ENCODE measurements around the gene NDUFA12.

The NDUFA12 gene

DNA sequence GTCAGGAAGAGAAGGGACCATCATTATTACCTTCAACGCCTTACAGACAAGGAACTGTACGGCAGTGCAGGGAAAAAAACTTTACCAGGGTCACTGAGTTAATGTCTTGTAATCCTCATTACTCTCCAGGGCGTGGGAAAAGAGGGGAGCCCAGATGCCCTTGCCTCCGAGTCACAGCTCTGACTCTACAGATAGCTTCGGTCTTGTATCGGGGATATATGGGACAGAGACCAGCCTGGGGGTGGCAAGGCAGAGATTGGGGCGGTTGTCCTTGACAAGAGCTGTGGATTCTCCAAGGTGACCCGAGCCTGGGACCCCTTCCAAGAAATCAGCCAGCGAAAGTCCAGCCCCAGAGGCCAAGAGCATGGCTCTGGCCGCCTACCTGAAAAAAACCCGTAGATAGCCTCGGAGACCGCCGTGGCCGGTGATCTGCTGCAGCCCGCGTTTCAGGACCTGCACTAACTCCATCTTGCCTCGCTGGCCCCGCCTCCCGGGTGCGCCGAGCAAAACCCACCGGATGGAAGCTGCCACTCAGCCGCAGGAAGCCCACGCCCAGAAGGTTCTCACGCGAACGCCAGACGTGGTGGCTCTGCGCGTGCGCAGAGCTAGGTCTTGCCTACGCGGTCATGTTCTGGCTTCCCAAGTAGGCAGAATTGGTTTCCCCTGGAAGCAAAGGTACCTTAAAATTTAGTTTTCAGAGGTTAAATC is at the start of gene NDUFA12:
TSS of gene NDUFA12 (minus strand) at position 485 of the 708 bp plus-strand sequence. CDS start at position 468, 17 bp downstream.
- Histone ChIP-seq H3K27me3 (ENCODE audit: control insufficient read depth in 2 of 2, insufficient read depth in 2 of 2, low read length in 2 of 2) (no peaks in the 10 kb centered on the region), H3K27ac (ENCODE audit: low read depth in 2 of 2, low read length in 2 of 2) (peak within 1 kb of the TSS; percentile 83 to 89), H3K4me3 (ENCODE audit: low read length in 2 of 2) (peak within 1 kb of the TSS; percentile 88 to 94), H3K9me3 (ENCODE audit: control insufficient read depth in 2 of 2, low read length in 2 of 2) (no peaks in the 10 kb centered on the region), H3K4me1 (ENCODE audit: control insufficient read depth in 2 of 2, insufficient read depth in 2 of 2, low read length in 2 of 2) (peaks cover 3 to 8% of the 10 kb centered on the region in 2 donors), H3K36me3 (ENCODE audit: control insufficient read depth in 2 of 2, insufficient read depth in 2 of 2, low read length in 2 of 2) (peaks cover 3 to 4% of the 10 kb centered on the region in 2 donors), H3K9ac (ENCODE audit: low read depth in 1 of 2, low read length in 2 of 2) (peak within 1 kb of the TSS; percentile 90 to 95)

GRCh38 chr12:95051241-95051640 is 47.7 kb upstream of the NDUFA12 start:
- Histone ChIP-seq H3K9me3 (ENCODE audit: control insufficient read depth in 2 of 2, low read length in 2 of 2) (no peaks in the 10 kb centered on the region), H3K36me3 (ENCODE audit: control insufficient read depth in 2 of 2, insufficient read depth in 2 of 2, low read length in 2 of 2) (peaks cover 24 to 38% of the 10 kb centered on the region in 2 donors), H3K4me3 (ENCODE audit: low read length in 2 of 2) (no peak overlapping the region), H3K9ac (ENCODE audit: low read depth in 1 of 2, low read length in 2 of 2) (no peak overlapping the region), H3K27ac (ENCODE audit: low read depth in 2 of 2, low read length in 2 of 2) (no peak overlapping the region), H3K4me1 (ENCODE audit: control insufficient read depth in 2 of 2, insufficient read depth in 2 of 2, low read length in 2 of 2) (no peaks in the 10 kb centered on the region), H3K27me3 (ENCODE audit: control insufficient read depth in 2 of 2, insufficient read depth in 2 of 2, low read length in 2 of 2) (no peaks in the 10 kb centered on the region)

GRCh38 chr12:95037906-95038305 is 34.4 kb upstream of the NDUFA12 start:
- Histone ChIP-seq H3K4me1 (ENCODE audit: control insufficient read depth in 2 of 2, insufficient read depth in 2 of 2, low read length in 2 of 2) (no peaks in the 10 kb centered on the region), H3K36me3 (ENCODE audit: control insufficient read depth in 2 of 2, insufficient read depth in 2 of 2, low read length in 2 of 2) (peaks cover 32 to 39% of the 10 kb centered on the region in 2 donors), H3K9ac (ENCODE audit: low read depth in 1 of 2, low read length in 2 of 2) (no peak overlapping the region), H3K27ac (ENCODE audit: low read depth in 2 of 2, low read length in 2 of 2) (no peak overlapping the region), H3K9me3 (ENCODE audit: control insufficient read depth in 2 of 2, low read length in 2 of 2) (no peaks in the 10 kb centered on the region), H3K27me3 (ENCODE audit: control insufficient read depth in 2 of 2, insufficient read depth in 2 of 2, low read length in 2 of 2) (no peaks in the 10 kb centered on the region), H3K4me3 (ENCODE audit: low read length in 2 of 2) (no peak overlapping the region)

- Histone ChIP-seq H3K4me1 (ENCODE audit: control insufficient read depth in 2 of 2, insufficient read depth in 2 of 2, low read length in 2 of 2) (no peaks in the 10 kb centered on the region), H3K4me3 (ENCODE audit: low read length in 2 of 2) (no peak overlapping the region), H3K9me3 (ENCODE audit: control insufficient read depth in 2 of 2, low read length in 2 of 2) (no peaks in the 10 kb centered on the region), H3K36me3 (ENCODE audit: control insufficient read depth in 2 of 2, insufficient read depth in 2 of 2, low read length in 2 of 2) (peaks cover 39 to 40% of the 10 kb centered on the region in 2 donors), H3K9ac (ENCODE audit: low read depth in 1 of 2, low read length in 2 of 2) (no peak overlapping the region), H3K27ac (ENCODE audit: low read depth in 2 of 2, low read length in 2 of 2) (no peak overlapping the region), H3K27me3 (ENCODE audit: control insufficient read depth in 2 of 2, insufficient read depth in 2 of 2, low read length in 2 of 2) (no peaks in the 10 kb centered on the region)
These were observed 31.3 kb upstream of the NDUFA12 start for GRCh38 chr12:95034750-95035149.

- no peaks in the 10 kb centered on the region for H3K4me1 ChIP-seq (ENCODE audit: control insufficient read depth in 2 of 2, insufficient read depth in 2 of 2, low read length in 2 of 2)
- H3K36me3 ChIP-seq (ENCODE audit: control insufficient read depth in 2 of 2, insufficient read depth in 2 of 2, low read length in 2 of 2) = peaks cover 4 to 11% of the 10 kb centered on the region in 2 donors
- H3K27me3 ChIP-seq (ENCODE audit: control insufficient read depth in 2 of 2, insufficient read depth in 2 of 2, low read length in 2 of 2) = no peaks in the 10 kb centered on the region
- H3K4me3 ChIP-seq (ENCODE audit: low read length in 2 of 2) = no peak overlapping the region
- H3K9ac ChIP-seq (ENCODE audit: low read depth in 1 of 2, low read length in 2 of 2) = no peak overlapping the region
- H3K27ac ChIP-seq (ENCODE audit: low read depth in 2 of 2, low read length in 2 of 2) = no peak overlapping the region
- H3K9me3 ChIP-seq (ENCODE audit: control insufficient read depth in 2 of 2, low read length in 2 of 2) = no peaks in the 10 kb centered on the region
These were observed 19.0 kb upstream of the NDUFA12 start for GRCh38 chr12:95022477-95022876.

- Histone ChIP-seq H3K4me3 (ENCODE audit: low read length in 2 of 2) (no peak overlapping the region), H3K9me3 (ENCODE audit: control insufficient read depth in 2 of 2, low read length in 2 of 2) (no peaks in the 10 kb centered on the region), H3K27ac (ENCODE audit: low read depth in 2 of 2, low read length in 2 of 2) (no peak overlapping the region), H3K36me3 (ENCODE audit: control insufficient read depth in 2 of 2, insufficient read depth in 2 of 2, low read length in 2 of 2) (no peaks in the 10 kb centered on the region), H3K27me3 (ENCODE audit: control insufficient read depth in 2 of 2, insufficient read depth in 2 of 2, low read length in 2 of 2) (no peaks in the 10 kb centered on the region), H3K9ac (ENCODE audit: low read depth in 1 of 2, low read length in 2 of 2) (no peak overlapping the region), H3K4me1 (ENCODE audit: control insufficient read depth in 2 of 2, insufficient read depth in 2 of 2, low read length in 2 of 2) (no peaks in the 10 kb centered on the region)
These were observed 14.0 kb upstream of the NDUFA12 start for GRCh38 chr12:95017482-95017881.

DNA sequence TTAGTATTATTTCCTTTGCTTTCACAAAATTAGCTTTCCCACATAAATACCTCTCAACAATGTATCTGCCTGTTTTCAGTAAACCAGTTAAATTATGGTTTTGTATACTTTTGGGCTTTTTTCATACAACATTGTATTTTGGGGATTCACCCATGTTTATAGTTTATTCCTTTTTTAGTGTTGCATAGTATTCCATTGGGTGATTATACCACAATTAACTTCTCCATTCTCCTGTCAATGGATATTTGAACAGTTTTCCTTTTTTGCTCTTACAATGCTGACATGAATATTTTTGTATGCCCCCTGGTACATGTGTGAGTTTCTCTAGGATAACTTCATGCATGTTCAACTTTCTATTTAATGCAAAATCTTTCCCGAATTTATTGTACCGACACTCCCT is 12.6 kb upstream of the NDUFA12 start:
- no peaks in the 10 kb centered on the region for H3K27me3 ChIP-seq (ENCODE audit: control insufficient read depth in 2 of 2, insufficient read depth in 2 of 2, low read length in 2 of 2)
- H3K4me1 ChIP-seq (ENCODE audit: control insufficient read depth in 2 of 2, insufficient read depth in 2 of 2, low read length in 2 of 2) = no peaks in the 10 kb centered on the region
- H3K4me3 ChIP-seq (ENCODE audit: low read length in 2 of 2) = no peak overlapping the region
- H3K9ac ChIP-seq (ENCODE audit: low read depth in 1 of 2, low read length in 2 of 2) = no peak overlapping the region
- H3K9me3 ChIP-seq (ENCODE audit: control insufficient read depth in 2 of 2, low read length in 2 of 2) = no peaks in the 10 kb centered on the region
- H3K27ac ChIP-seq (ENCODE audit: low read depth in 2 of 2, low read length in 2 of 2) = no peak overlapping the region
- no peaks in the 10 kb centered on the region for H3K36me3 ChIP-seq (ENCODE audit: control insufficient read depth in 2 of 2, insufficient read depth in 2 of 2, low read length in 2 of 2)

- no peaks in the 10 kb centered on the region for H3K4me1 ChIP-seq (ENCODE audit: control insufficient read depth in 2 of 2, insufficient read depth in 2 of 2, low read length in 2 of 2)
- H3K9me3 ChIP-seq (ENCODE audit: control insufficient read depth in 2 of 2, low read length in 2 of 2) = no peaks in the 10 kb centered on the region
- no peak overlapping the region for H3K27ac ChIP-seq (ENCODE audit: low read depth in 2 of 2, low read length in 2 of 2)
- H3K36me3 ChIP-seq (ENCODE audit: control insufficient read depth in 2 of 2, insufficient read depth in 2 of 2, low read length in 2 of 2) = no peaks in the 10 kb centered on the region
- H3K27me3 ChIP-seq (ENCODE audit: control insufficient read depth in 2 of 2, insufficient read depth in 2 of 2, low read length in 2 of 2) = no peaks in the 10 kb centered on the region
- H3K4me3 ChIP-seq (ENCODE audit: low read length in 2 of 2) = no peak overlapping the region
- no peak overlapping the region for H3K9ac ChIP-seq (ENCODE audit: low read depth in 1 of 2, low read length in 2 of 2)
These were observed 11.1 kb upstream of the NDUFA12 start for GRCh38 chr12:95014554-95014953.

GRCh38 chr12:95006206-95006605 is 2.7 kb upstream of the NDUFA12 start:
- H3K4me3 ChIP-seq (ENCODE audit: low read length in 2 of 2) = no peak overlapping the region
- H3K36me3 ChIP-seq (ENCODE audit: control insufficient read depth in 2 of 2, insufficient read depth in 2 of 2, low read length in 2 of 2) = no peaks in the 10 kb centered on the region
- H3K4me1 ChIP-seq (ENCODE audit: control insufficient read depth in 2 of 2, insufficient read depth in 2 of 2, low read length in 2 of 2) = peaks cover 3 to 4% of the 10 kb centered on the region in 2 donors
- no peak overlapping the region for H3K27ac ChIP-seq (ENCODE audit: low read depth in 2 of 2, low read length in 2 of 2)
- H3K9ac ChIP-seq (ENCODE audit: low read depth in 1 of 2, low read length in 2 of 2) = no peak overlapping the region
- H3K27me3 ChIP-seq (ENCODE audit: control insufficient read depth in 2 of 2, insufficient read depth in 2 of 2, low read length in 2 of 2) = no peaks in the 10 kb centered on the region
- H3K9me3 ChIP-seq (ENCODE audit: control insufficient read depth in 2 of 2, low read length in 2 of 2) = no peaks in the 10 kb centered on the region

- H3K4me1 ChIP-seq (ENCODE audit: control insufficient read depth in 2 of 2, insufficient read depth in 2 of 2, low read length in 2 of 2) = peaks cover 3 to 8% of the 10 kb centered on the region in 2 donors
- no peak overlapping the region for H3K27ac ChIP-seq (ENCODE audit: low read depth in 2 of 2, low read length in 2 of 2)
- no peak overlapping the region for H3K9ac ChIP-seq (ENCODE audit: low read depth in 1 of 2, low read length in 2 of 2)
- no peaks in the 10 kb centered on the region for H3K27me3 ChIP-seq (ENCODE audit: control insufficient read depth in 2 of 2, insufficient read depth in 2 of 2, low read length in 2 of 2)
- no peaks in the 10 kb centered on the region for H3K9me3 ChIP-seq (ENCODE audit: control insufficient read depth in 2 of 2, low read length in 2 of 2)
- no peak overlapping the region for H3K4me3 ChIP-seq (ENCODE audit: low read length in 2 of 2)
- peaks cover 2 to 3% of the 10 kb centered on the region in 2 donors for H3K36me3 ChIP-seq (ENCODE audit: control insufficient read depth in 2 of 2, insufficient read depth in 2 of 2, low read length in 2 of 2)
These were observed 1.1 kb upstream of the NDUFA12 start for GRCh38 chr12:95004610-95005009.

Data from mucosa of rectum (tissue), 2 donors.